Activated CD4-positive, CD25-positive, alpha-beta regulatory T cell treated with anti-CD3 and anti-CD28 coated beads, Interleukin-2, amount 50 U/mL, for 72 hours (primary cell): Measurements from ENCODE around the gene RPS27A.
"Not testable (repeated sequence)": the region's sequence is repeated elsewhere in the genome, so short reads cannot be mapped to it uniquely, and the experiment has no call there.

Experiments
- DNase-seq: peaks from one replicate; pipeline ENCODE4 v3.0.0; 2021

Gene RPS27A

GRCh38 chr2:55232084-55232862 is at the start of gene RPS27A, which contains the start of gene CLHC1:
Gene RPS27A (plus strand): TSS chr2:55232688. CDS start chr2:55232825, 137 bp downstream.
Gene CLHC1 (minus strand): TSS chr2:55232293. CDS start chr2:55222411, 9,882 bp downstream.
- DNase-seq: peak; percentile 94

GRCh38 chr2:55186837-55187236 is 45.7 kb upstream of the RPS27A start:
- not testable (repeated sequence) for DNase-seq

- not testable (repeated sequence) for DNase-seq
Measured at GRCh38 chr2:55191888-55192287, 40.6 kb upstream of the RPS27A start.

GRCh38 chr2:55196526-55196925 is 36.0 kb upstream of the RPS27A start:
- DNase-seq: no peak

GRCh38 chr2:55200416-55200815 is 32.1 kb upstream of the RPS27A start:
- DNase-seq: no peak

- no peak for DNase-seq
Measured at GRCh38 chr2:55204536-55204935, 28.0 kb upstream of the RPS27A start.

GRCh38 chr2:55204950-55205349 is 27.5 kb upstream of the RPS27A start:
- no peak for DNase-seq

GRCh38 chr2:55213822-55214221 is 18.7 kb upstream of the RPS27A start:
- DNase-seq: no peak

GRCh38 chr2:55223958-55224760 is 8.3 kb upstream of the RPS27A start:
- no peak for DNase-seq

- DNase-seq: no peak
Measured at GRCh38 chr2:55224761-55225261, 7.7 kb upstream of the RPS27A start.

- DNase-seq: no peak
Measured at GRCh38 chr2:55225481-55226020, 6.9 kb upstream of the RPS27A start.

GRCh38 chr2:55227437-55228225 is 4.9 kb upstream of the RPS27A start:
- DNase-seq: not testable (repeated sequence)

GRCh38 chr2:55228226-55228563 is 4.3 kb upstream of the RPS27A start:
- DNase-seq: no peak

GRCh38 chr2:55229221-55229620 is 3.3 kb upstream of the RPS27A start:
- DNase-seq: no peak

GRCh38 chr2:55230551-55230950 is 1.9 kb upstream of the RPS27A start:
- DNase-seq: no peak

GRCh38 chr2:55231546-55232083 is 873 bp upstream of the RPS27A start:
- peak; percentile 58 for DNase-seq

- DNase-seq: peak; percentile 69
Measured at GRCh38 chr2:55232863-55233657, 572 bp downstream of the RPS27A start.

- DNase-seq: no peak
Measured at GRCh38 chr2:55233658-55233940, 1.1 kb downstream of the RPS27A start.

GRCh38 chr2:55235724-55236538 is 3.4 kb downstream of the RPS27A start:
- DNase-seq: no peak

GRCh38 chr2:55236992-55237543 is 4.6 kb downstream of the RPS27A start:
- no peak for DNase-seq
